Psoas muscle (tissue), 8 donors: ENCODE results near the gene NOXO1. TPM values are rescaled to one million over a fixed set of nuclear protein-coding genes. Genes with fewer than 3 reads are reported as not detected.

Experiments
- ATAC-seq, 4 donors: fragments of 200-7000 bp; cut with Tn5 transposase; one replicate each; pipeline ENCODE4 v1.9.1; 2020; ENCODE audit warnings: moderate library complexity in 3 of 4, mild to moderate bottlenecking in 2 of 4
- DNase-seq, 2 donors: peaks; one replicate each; pipeline ENCODE4 v3.0.0-alpha.2; 2020
- H3K27ac ChIP-seq: fragments of 200-600 bp; one replicate; pipeline ENCODE4 v1.8.0; 2022
- H3K27me3 ChIP-seq, 3 donors: fragments of 200-600 bp in 1 of 3; one replicate each; pipeline versions ENCODE4 v1.6.1 to v1.8.0; 2013 to 2022; ENCODE audit warnings: low read length in 2 of 3, mild to moderate bottlenecking in 2 of 3, moderate library complexity in 1 of 3; ENCODE audit not compliant: insufficient read depth in 3 of 3
- H3K36me3 ChIP-seq, 2 donors: fragments of 200-600 bp in 1 of 2; one replicate each; pipeline versions ENCODE4 v1.6.1 to v1.8.0; 2013 to 2022; ENCODE audit warnings: low read depth in 1 of 2, mild to moderate bottlenecking in 1 of 2, moderate library complexity in 1 of 2; ENCODE audit not compliant: insufficient read depth in 1 of 2
- H3K4me1 ChIP-seq: fragments of 200-600 bp; one replicate; pipeline ENCODE4 v1.8.0; 2022
- H3K4me3 ChIP-seq: fragments of 200-600 bp; one replicate; pipeline ENCODE4 v1.8.0; 2022; ENCODE audit warnings: mild to moderate bottlenecking
- H3K9me3 ChIP-seq: fragments of 200-600 bp; one replicate; pipeline ENCODE4 v1.8.0; 2022
- WGBS, 3 donors: extraction: QIAGEN DNeasy Blood & Tissue Kit; methylation state at CpG; one replicate each; pipeline versions ENCODE4 v1.1.6 to v1.1.7; 2013; 5-methylcytosine and 5-hydroxymethylcytosine counted together
- intact Hi-C, 2 donors: fragments of 100-400 bp; cut with DNase I; formaldehyde crosslinking; loops; one replicate each; pipeline versions ENCODE4 v1.11.0 to v1.14.2; 2022
- polyA plus RNA-seq, 3 donors: library from polyadenylated mRNA; stranded (reverse); fragments of 200-250 nt; gene quantifications; one replicate each; pipeline ENCODE4 v1.2.3, GENCODE V29; 2013
- total RNA-seq, 4 donors: library from RNA; stranded (reverse); fragmentation: NEBNext Ultra II Directional in 2 of 4; extraction: Animal tissue kit (Norgen Biotek cat#: 25700) in 2 of 4; gene quantifications; one replicate each; pipeline versions ENCODE4 v1.2.1 to v1.2.4, GENCODE V29; 2021 to 2023
- TF ChIP-seq, protein P1 (sequence below): fragments of 200-600 bp; IDR thresholded peaks from one replicate; pipeline ENCODE4 v1.8.0; 2022; ENCODE audit warnings: antibody characterized with exemption
- donor health status: healthy with polysubstance abuse.
- donor health status: DM: no; HTN: no; CAD: no; lungs with moderate emphysema.
- donor health status: Bipolar disorder and iron deficiency.
- donor health status: healthy.
- donor health status: DM: yes; HTN: yes; CAD: no.
- donor health status: DM: no; HTN: no; CAD: no.
- donor health status: DM: no; HTN: no; CAD: no.
- donor health status: DM: yes; HTN: yes; CAD: no.

Gene NOXO1
- total and polyA plus RNA-seq, 7 donors = 0.20 to 0.77 (median 0.33) TPM; not detected in 3

DNA sequence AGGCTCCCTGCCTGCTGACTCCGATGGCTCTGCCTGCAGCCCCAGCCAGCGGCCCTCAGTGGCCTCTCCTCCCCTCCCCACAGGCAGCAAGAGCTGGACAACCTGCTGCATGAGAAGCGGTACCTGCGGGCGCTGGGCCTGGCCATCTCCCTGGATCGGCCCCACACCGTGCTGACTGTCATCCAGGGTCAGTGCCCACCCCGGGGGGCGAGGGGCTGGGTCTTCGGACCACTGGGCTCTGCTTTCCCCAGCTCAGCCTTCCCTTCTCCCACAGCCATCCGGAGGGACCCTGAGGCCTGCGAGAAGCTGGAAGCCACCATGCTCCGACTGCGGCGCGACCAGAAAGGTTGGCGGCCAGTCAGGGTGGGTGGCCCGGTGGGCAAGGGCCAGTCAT is 3.4 kb downstream of the NOXO1 start:
- Histone ChIP-seq H3K36me3 (peaks cover 8 to 53% of the 10 kb centered on the region in 2 donors), H3K4me3 (no peak overlapping the region), H3K27me3 (no peaks in the 10 kb centered on the region), H3K4me1 (peaks cover 21% of the 10 kb centered on the region), H3K27ac (no peak overlapping the region), H3K9me3 (no peaks in the 10 kb centered on the region)
- ATAC-seq = no peak
- 92 to 95% (median 95%) methylated on average over 17 to 18 of the region's 18 CpGs for WGBS, 3 donors
- intact Hi-C loops = no loop called here
- TF ChIP-seq, protein P1, sequence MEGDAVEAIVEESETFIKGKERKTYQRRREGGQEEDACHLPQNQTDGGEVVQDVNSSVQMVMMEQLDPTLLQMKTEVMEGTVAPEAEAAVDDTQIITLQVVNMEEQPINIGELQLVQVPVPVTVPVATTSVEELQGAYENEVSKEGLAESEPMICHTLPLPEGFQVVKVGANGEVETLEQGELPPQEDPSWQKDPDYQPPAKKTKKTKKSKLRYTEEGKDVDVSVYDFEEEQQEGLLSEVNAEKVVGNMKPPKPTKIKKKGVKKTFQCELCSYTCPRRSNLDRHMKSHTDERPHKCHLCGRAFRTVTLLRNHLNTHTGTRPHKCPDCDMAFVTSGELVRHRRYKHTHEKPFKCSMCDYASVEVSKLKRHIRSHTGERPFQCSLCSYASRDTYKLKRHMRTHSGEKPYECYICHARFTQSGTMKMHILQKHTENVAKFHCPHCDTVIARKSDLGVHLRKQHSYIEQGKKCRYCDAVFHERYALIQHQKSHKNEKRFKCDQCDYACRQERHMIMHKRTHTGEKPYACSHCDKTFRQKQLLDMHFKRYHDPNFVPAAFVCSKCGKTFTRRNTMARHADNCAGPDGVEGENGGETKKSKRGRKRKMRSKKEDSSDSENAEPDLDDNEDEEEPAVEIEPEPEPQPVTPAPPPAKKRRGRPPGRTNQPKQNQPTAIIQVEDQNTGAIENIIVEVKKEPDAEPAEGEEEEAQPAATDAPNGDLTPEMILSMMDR = no peak
- DNase-seq = no peak

DNA sequence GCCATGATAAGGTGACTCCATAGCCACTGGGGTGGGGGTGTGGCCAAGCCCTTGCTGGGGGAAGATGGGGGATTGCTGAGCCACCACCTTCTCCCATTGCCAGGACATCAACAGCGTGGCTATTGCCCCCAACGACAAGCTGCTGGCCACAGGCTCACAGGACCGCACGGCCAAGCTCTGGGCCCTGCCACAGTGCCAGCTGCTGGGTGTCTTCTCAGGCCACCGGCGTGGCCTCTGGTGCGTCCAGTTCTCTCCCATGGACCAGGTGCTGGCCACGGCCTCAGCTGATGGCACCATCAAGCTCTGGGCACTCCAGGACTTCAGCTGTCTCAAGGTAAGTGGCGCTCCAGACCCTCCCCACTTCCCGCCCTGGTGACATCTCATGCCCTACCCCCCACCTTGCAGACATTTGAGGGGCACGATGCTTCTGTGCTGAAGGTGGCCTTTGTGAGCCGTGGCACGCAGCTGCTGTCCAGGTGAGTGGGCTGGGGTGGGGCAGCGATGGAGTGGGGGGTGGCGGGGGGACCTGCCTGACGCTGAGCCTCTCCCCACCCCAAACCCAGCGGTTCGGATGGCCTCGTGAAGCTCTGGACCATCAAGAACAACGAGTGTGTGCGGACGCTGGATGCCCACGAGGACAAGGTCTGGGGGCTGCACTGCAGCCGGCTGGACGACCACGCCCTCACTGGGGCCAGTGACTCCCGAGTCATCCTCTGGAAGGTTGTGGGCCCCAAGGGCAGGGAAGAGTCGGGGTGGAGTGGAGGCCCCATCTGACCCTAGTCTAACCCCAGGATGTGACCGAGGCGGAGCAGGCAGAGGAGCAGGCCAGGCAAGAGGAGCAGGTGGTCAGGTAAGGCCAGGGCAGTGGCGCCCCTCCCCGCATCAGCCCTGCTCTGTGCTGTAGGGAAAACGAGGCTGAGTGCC is 4.1 kb downstream of the NOXO1 start:
- H3K27ac ChIP-seq = no peak overlapping the region
- DNase-seq (no peak), ATAC-seq (no peak)
- no peaks in the 10 kb centered on the region for H3K9me3 ChIP-seq
- H3K4me1 ChIP-seq = peaks cover 25% of the 10 kb centered on the region
- no peaks in the 10 kb centered on the region for H3K27me3 ChIP-seq
- intact Hi-C loops = no loop called here
- H3K36me3 ChIP-seq = peaks cover 8 to 53% of the 10 kb centered on the region in 2 donors
- TF ChIP-seq, protein P1 = no peak
- no peak overlapping the region for H3K4me3 ChIP-seq
- WGBS, 3 donors = 87 to 91% (median 91%) methylated on average over 32 to 33 of the region's 33 CpGs

GRCh38 chr16:1976216-1976520 is 5.1 kb downstream of the NOXO1 start:
- Histone ChIP-seq H3K9me3 (no peaks in the 10 kb centered on the region), H3K27ac (no peak overlapping the region), H3K36me3 (peaks cover 8 to 53% of the 10 kb centered on the region in 2 donors), H3K27me3 (no peaks in the 10 kb centered on the region), H3K4me1 (peaks cover 26% of the 10 kb centered on the region), H3K4me3 (no peak overlapping the region)
- DNase-seq (no peak), ATAC-seq (no peak)
- intact Hi-C loops = no loop called here
- TF ChIP-seq, protein P1 = no peak
- WGBS, 3 donors = 95 to 96% (median 96%) methylated on average over 8 of the region's 8 CpGs

- H3K4me1 ChIP-seq = peaks cover 28% of the 10 kb centered on the region
- H3K27me3 ChIP-seq = no peaks in the 10 kb centered on the region
- TF ChIP-seq, protein P1 = no peak
- ATAC-seq = no peak
- intact Hi-C loops = no loop called here
- no peak overlapping the region for H3K27ac ChIP-seq
- WGBS, 3 donors = 90 to 93% (median 90%) methylated on average over 32 to 33 of the region's 33 CpGs
- DNase-seq = peak in 1 of 2 donors; percentile 9
- no peak overlapping the region for H3K4me3 ChIP-seq
- no peaks in the 10 kb centered on the region for H3K9me3 ChIP-seq
- H3K36me3 ChIP-seq = peaks cover 8 to 53% of the 10 kb centered on the region in 2 donors
Observed at GRCh38 chr16:1975432-1976215, 5.6 kb downstream of the NOXO1 start.
